ENCODE measurements around the gene C10orf90.

DNA sequence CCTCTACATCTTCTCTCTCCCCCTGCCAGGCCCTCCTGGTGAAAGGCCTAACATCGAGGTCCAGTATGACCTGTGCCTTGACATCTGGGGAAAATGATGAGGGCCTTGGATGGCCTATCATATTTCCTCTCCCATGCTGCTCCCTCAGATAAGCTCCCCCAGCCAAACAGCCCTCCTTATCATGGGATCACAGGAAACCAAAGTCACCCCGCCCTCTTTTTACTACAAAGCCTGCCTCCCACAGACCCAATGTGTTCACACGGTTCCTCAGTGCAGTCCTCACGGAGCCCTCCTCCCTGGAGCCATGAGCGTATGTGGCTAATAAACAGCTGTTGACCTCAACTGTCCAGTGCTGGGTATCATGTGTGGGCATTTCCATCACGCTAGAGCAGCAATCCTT, 32.0 kb downstream of the C10orf90 start:
- TF ChIP-seq, protein P1, sequence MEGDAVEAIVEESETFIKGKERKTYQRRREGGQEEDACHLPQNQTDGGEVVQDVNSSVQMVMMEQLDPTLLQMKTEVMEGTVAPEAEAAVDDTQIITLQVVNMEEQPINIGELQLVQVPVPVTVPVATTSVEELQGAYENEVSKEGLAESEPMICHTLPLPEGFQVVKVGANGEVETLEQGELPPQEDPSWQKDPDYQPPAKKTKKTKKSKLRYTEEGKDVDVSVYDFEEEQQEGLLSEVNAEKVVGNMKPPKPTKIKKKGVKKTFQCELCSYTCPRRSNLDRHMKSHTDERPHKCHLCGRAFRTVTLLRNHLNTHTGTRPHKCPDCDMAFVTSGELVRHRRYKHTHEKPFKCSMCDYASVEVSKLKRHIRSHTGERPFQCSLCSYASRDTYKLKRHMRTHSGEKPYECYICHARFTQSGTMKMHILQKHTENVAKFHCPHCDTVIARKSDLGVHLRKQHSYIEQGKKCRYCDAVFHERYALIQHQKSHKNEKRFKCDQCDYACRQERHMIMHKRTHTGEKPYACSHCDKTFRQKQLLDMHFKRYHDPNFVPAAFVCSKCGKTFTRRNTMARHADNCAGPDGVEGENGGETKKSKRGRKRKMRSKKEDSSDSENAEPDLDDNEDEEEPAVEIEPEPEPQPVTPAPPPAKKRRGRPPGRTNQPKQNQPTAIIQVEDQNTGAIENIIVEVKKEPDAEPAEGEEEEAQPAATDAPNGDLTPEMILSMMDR (IDR thresholded peaks at IDR 0.05), result no peak
- no peak for TF ChIP-seq POLR2A (IDR thresholded peaks at IDR 0.05)

Measured in breast epithelium (tissue), 3 donors.